T-helper 22 cell (primary cell): ENCODE measurements around the gene TMEM184B.

Experiments
- DNase-seq: peaks from one replicate; pipeline ENCODE4 v3.0.0-alpha.2; 2020; ENCODE audit warnings: low read depth

Gene TMEM184B

DNA sequence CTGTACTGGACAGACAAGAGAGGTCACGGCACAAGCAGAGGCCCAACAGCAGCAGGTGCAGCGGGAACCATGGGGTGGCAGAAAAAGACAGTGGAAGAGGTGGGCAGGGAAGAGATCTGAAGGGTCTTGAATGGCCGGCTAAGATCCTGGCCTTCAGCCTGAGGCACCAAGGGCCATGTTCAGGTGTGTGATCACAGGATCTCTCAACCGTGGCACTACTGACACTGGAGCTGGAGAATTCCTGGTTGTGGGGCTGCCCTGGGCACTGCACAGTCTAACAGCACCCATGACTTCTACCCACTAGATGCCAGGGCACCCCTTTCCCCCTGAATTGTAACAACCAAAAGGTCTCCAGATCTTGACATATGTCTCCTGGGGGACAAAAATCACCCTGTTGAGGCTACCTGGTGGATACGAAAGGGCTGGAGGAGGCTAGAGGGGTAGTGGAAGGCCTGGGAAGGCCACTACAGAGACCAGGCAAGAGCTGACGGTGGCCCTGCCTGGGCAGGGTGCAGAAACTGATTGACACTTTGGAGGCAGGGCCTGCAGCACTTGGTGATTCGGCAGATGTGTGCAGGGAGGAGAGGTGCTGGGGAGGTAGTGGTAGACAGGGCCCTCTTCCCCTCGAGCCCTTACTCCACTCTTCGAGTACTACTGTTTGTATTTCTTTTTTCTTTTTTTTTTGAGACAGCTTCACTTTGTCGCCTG lies 36.1 kb upstream of the TMEM184B start:
- DNase-seq = no peak

GRCh38 chr22:38305471-38306448 lies 33.0 kb upstream of the TMEM184B start:
- DNase-seq = no peak

DNA sequence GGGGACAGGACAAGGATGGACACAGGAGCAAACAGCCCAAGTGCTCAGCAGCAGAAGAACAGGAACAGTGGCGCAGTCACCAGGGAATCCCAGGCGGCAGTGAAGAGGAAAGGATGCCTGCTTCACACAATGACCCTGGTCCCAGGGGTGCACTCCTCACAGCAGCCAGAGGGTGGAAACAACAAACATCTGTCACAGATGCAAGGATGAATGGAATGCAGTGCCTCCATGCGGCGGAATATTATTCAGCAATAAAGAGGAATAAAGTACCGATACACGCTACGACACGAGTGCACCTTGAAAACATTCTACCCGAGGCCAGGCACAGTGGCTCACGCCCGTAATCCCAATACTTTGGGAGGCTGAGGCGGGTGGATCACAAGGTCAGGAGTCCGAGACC lies 31.7 kb upstream of the TMEM184B start:
- no peak for DNase-seq

GRCh38 chr22:38303974-38304373 lies 31.2 kb upstream of the TMEM184B start:
- no peak for DNase-seq

GRCh38 chr22:38302906-38303305 lies 30.1 kb upstream of the TMEM184B start:
- no peak for DNase-seq

DNA sequence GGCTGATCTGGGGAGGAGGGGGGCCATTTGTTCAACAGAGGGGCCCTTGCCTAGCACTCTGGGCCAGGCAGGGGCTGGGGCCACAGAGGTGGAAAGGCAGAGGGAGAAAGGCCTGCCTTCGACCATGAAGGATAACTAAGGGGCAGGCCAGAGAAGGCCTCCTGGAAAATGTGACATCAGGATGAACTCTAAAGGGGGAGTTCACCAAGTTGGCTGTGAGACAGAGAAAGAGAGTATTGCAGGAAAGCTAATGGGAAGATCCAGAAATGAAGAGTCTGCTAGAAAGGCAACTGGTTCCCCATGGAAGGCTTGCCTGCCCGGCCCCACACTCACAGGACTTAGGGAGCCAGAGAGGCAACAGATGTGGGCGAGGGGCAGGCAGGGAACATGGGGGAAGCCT lies 28.1 kb upstream of the TMEM184B start:
- DNase-seq = no peak

GRCh38 chr22:38300197-38300945 lies 27.6 kb upstream of the TMEM184B start:
- no peak for DNase-seq

GRCh38 chr22:38299770-38300102 lies 26.9 kb upstream of the TMEM184B start:
- DNase-seq = no peak

- DNase-seq = no peak
These were observed 25.6 kb upstream of the TMEM184B start for GRCh38 chr22:38298312-38299005.

DNA sequence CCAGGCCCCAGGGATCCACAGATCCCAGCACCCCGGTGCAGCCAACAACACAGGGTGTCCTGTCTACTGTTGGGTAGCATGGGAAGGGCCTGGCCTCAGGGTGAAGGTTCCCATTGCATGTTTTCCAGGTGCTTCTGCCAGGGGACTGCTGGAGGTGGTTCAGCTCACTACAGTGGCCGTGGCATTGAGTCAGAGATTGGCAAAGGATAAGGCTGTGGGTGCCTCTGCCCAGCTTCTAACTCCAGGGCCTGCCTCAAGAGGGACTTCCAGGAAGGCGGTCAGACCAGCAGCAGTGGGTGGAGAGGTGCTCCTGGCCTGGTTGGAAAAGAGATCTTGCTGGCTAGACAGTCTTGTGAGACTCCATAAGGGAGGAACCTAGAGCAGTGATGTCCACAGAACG lies 23.6 kb upstream of the TMEM184B start:
- no peak for DNase-seq

GRCh38 chr22:38295863-38296262 lies 23.1 kb upstream of the TMEM184B start:
- DNase-seq = no peak

GRCh38 chr22:38295339-38295738 lies 22.5 kb upstream of the TMEM184B start:
- DNase-seq = no peak

- DNase-seq = no peak
These were observed 21.4 kb upstream of the TMEM184B start for GRCh38 chr22:38294193-38294592.

DNA sequence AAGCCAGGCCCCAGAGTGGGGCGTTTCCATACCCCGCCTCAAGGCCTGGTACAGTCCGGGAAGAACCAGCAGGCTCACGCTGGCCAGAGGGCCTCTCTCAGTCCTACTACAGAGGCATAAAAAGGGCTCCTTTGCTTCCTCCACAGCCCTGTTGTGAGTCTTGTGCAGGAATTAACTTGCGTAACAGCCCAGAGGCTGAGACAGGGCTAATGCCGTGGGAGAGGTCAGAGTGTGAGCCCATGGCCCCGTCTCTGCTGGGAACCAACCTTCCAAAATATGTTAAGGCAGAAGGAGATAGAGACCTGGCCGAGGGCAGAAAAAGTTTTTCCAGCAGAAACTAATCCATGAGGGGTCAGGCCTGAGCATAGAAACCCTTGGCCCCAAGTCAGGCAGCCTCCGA lies 19.9 kb upstream of the TMEM184B start:
- no peak for DNase-seq

- DNase-seq = no peak
These were observed 18.5 kb upstream of the TMEM184B start for GRCh38 chr22:38291201-38291777.

DNA sequence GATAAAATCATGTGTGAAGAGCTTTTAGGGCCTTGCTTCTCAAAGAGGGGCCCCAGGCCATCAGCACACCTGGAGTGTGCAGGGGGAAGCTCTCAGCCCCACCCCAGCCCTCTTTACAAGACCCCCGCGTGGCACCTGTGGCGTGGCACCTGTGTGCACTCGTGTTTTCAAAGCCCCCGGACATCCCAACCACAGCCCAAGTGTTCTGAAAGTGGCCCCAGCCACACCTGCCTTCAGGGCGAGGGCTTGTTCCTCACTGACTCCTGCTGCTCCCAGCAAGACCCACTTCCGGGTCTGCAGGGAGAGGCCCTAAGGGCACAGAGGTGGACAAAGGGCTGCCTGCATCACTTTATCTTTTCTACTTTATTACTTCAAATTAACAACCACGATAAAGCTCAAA lies 17.5 kb upstream of the TMEM184B start:
- DNase-seq = no peak

GRCh38 chr22:38289583-38290082 lies 16.8 kb upstream of the TMEM184B start:
- DNase-seq = no peak

- no peak for DNase-seq
These were observed 14.3 kb upstream of the TMEM184B start for GRCh38 chr22:38286915-38287669.

DNA sequence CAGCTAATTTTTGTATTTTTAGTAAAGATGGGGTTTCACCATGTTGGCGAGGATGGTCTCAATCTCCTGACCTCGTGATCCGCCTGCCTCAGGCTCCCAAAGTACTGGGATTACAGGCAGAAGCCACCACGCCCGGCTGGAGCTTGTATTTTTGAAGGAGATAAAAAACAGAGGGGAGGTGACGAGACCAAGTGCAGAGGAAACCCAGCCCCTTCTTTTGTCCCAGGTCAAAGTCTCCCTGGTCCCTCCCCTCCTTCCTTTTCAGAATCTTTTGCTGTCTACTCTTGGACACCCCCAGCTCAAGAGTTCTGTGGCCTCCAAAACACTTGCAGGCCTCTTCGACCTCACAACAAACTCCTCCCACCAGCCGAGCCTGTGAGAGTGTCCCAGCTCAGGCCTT lies 12.2 kb upstream of the TMEM184B start:
- no peak for DNase-seq

DNA sequence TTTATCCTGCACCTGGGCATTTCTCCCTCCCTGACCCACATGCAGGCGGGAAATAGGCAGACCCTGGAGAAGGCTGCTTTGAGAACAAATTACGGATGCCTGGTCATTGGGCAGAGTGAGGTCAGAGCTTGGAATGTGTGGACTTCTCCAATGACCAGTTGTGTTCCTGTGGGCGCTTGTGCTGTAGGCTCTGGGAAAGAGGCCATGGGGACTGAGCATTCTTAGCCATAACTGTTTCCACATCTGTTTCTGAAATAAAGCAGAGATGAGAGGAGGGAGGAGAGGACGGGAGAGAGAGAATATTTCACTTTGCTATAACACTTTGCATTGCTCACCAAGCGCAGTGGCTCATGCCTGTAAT lies 11.2 kb upstream of the TMEM184B start:
- DNase-seq = no peak

- no peak for DNase-seq
These were observed 9.6 kb upstream of the TMEM184B start for GRCh38 chr22:38282397-38282796.
